NCI-H226 (cell line): ENCODE measurements around the gene PPEF2.
A peak's percentile ranks its signal among the peaks of the same experiment; 100 is the strongest.

Source experiments
- DNase-seq: peaks from one replicate; pipeline ENCODE4 v3.0.0-alpha.2; 2015

PPEF2 gene

GRCh38 chr4:75822416-75822815 lies 79.8 kb downstream of the PPEF2 start:
- DNase-seq = no peak

DNA sequence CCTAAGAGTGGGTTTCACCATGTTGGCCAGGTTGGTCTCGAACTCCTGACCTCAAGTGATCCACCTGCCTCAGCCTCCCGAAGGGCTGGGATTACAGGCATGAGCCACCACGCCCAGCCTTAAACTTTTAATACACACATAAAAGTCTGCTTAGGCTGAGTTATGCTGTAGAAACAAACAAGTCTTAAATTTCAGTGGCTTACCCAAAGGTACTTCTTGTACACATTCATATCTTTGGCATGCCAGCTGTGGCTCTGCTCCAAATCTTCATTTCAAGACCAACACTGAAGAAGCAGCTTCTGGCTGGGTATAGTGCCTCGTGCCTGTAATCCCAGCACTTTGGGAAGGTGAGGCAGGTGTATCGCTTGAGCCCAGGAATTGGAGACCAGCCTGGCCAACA lies 80.3 kb downstream of the PPEF2 start:
- peak; percentile 25 for DNase-seq

DNA sequence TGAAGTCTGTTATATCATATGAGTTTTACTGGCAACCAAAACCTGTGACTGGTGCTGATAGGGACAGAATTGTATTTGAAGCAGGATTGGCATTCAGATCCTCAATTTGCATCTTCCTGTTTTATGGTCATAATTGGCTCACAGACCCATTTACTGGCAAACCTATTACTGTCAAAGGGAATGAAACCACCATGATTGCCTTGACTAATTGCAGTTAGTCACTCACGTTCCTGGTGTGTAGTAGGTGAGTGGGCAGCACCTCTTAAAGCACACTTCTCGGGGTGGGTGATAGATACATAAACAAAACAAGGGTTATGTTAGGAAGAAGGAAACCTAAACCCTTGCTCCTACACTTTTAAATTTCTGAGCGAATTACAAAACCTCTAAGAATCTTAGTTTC lies 81.0 kb downstream of the PPEF2 start:
- DNase-seq = no peak

- DNase-seq = no peak
Measured at GRCh38 chr4:75820676-75821075, 81.6 kb downstream of the PPEF2 start.

DNA sequence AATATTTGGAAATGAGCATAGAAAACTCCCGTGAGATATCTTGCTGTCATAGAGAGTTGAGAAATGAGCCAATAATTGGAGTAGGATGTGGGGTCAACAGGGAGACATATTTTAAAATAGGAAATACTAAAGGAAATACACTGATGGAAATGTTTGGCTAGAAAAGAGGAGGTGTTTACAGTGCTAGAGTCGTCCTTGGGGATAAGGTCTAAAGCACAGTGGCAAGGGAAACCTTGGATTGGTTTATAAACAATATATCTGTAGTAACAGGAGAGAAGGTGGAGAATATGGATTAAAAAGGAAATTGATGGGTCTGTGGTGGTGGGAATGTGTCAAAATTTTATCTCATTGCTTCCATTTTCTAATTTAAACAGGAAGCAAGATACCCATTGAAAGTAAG lies 82.1 kb downstream of the PPEF2 start:
- no peak for DNase-seq

DNA sequence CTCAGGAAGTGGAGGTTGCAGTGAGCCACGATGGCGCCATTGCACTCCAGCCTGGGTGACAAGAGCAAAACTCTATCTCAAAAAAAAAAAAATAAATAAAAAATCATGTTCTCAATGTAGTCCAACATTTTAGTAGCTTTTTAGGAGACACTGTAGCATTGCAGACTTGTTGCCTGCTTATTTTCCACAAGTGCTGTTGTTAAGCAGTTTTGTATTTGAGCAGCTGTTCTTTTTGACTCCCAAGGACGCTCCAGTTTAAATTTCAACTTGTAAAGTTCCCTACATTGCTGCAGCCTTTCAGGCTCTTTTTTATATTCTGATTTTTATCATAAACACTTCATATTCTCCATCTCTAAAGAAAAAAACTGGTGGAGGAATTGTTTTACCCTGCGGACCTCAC lies 83.1 kb downstream of the PPEF2 start:
- DNase-seq = no peak

DNA sequence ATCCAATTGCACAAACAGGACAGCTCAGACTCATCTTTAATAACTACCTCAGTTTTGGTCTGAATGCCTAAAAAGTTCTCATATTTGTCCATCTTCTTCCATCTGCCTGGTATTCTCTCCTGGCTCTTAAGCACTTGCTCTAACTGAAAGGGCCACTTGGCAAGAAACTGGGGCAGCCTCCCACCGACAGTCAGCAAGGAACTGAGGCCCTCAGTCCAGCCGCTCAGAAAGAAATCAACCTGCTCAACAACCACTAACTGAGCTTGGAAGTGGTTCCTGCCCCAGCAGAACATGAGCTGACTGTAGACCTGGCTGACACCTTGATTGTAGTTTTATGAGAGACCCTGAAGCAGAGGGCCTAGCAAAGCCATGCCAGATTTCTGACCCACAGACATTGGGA lies 84.4 kb downstream of the PPEF2 start:
- DNase-seq = no peak
